Measurements from ENCODE around the gene CEP104. TPM values are rescaled to one million over a fixed set of nuclear protein-coding genes. Genes with fewer than 3 reads are reported as not detected.

The CEP104 gene
- total and polyA plus RNA-seq, 2 experiments from 2014 or later = 12.7 to 22.6 TPM

GRCh38 chr1:3852091-3852490 is 4.9 kb downstream of the CEP104 start:
- Histone ChIP-seq H4K20me1 (ENCODE audit: insufficient read depth, poor library complexity, severe bottlenecking) (peaks cover 11% of the 10 kb centered on the region), H3K4me3 (no peak overlapping the region), H3K27me3 (no peaks in the 10 kb centered on the region), H2AFZ (no peak overlapping the region), H3K27ac (no peak overlapping the region), H3K36me3 (replicated peaks; ENCODE audit: insufficient read depth, low read depth) (no peaks in the 10 kb centered on the region), H3K9me2 (replicated peaks; ENCODE audit: insufficient read depth) (no peaks in the 10 kb centered on the region), H3K79me2 (peaks cover 42% of the 10 kb centered on the region), H3K4me2 (no peak overlapping the region), H3K9me3 (ENCODE audit: low read depth) (no peaks in the 10 kb centered on the region), H3K4me1 (ENCODE audit: insufficient read depth) (peaks cover 7% of the 10 kb centered on the region)
- no peak for TF ChIP-seq CTCF (IDR thresholded peaks at IDR 0.05; ENCODE audit: poor library complexity)
- TF ChIP-seq EZH2 (IDR thresholded peaks at IDR 0.05; ENCODE audit: borderline replicate concordance) = no peak
- no peak for TF ChIP-seq EZH2phosphoT487 (IDR thresholded peaks at IDR 0.05; ENCODE audit: low read depth, severe bottlenecking, unreplicated experiment)
- DNase-seq (ENCODE audit: low spot score) = no peak
- 91% methylated on average over 12 of the region's 12 CpGs for WGBS (ENCODE audit: low lambda C conversion rate, missing lambda C conversion rate)

DNA sequence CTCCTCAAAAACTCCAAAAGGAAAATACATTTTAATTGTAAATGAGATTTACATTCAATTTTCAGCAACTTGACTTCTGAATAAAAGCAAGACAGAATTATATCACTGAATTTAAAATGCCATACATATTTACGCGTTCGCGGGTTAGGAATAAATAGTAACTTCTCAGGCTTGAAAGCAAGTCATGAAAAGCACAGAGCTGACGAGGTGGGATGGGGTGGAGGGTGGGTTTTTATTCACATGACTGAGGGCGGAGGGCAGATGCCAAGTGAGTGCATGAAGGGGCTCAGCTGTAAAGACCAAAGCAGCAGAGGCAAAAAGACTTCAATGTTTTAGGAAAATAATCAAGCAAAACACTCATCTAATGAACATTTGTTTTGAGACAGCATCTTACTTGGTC is 5.7 kb downstream of the CEP104 start:
- no peak overlapping the region for H3K4me2 ChIP-seq
- no peak for DNase-seq (ENCODE audit: low spot score)
- H3K9me2 ChIP-seq (replicated peaks; ENCODE audit: insufficient read depth) = no peaks in the 10 kb centered on the region
- no peak overlapping the region for H3K4me3 ChIP-seq
- H2AFZ ChIP-seq = no peak overlapping the region
- no peak overlapping the region for H3K27ac ChIP-seq
- peaks cover 40% of the 10 kb centered on the region for H3K79me2 ChIP-seq
- peaks cover 7% of the 10 kb centered on the region for H3K4me1 ChIP-seq (ENCODE audit: insufficient read depth)
- no peaks in the 10 kb centered on the region for H3K36me3 ChIP-seq (replicated peaks; ENCODE audit: insufficient read depth, low read depth)
- WGBS (ENCODE audit: low lambda C conversion rate, missing lambda C conversion rate) = 98% methylated on average over 6 of the region's 6 CpGs
- H4K20me1 ChIP-seq (ENCODE audit: insufficient read depth, poor library complexity, severe bottlenecking) = peaks cover 11% of the 10 kb centered on the region
- no peaks in the 10 kb centered on the region for H3K27me3 ChIP-seq
- no peaks in the 10 kb centered on the region for H3K9me3 ChIP-seq (ENCODE audit: low read depth)
- TF ChIP-seq EZH2 (IDR thresholded peaks at IDR 0.05; ENCODE audit: borderline replicate concordance) (no peak), CTCF (IDR thresholded peaks at IDR 0.05; ENCODE audit: poor library complexity) (no peak), EZH2phosphoT487 (IDR thresholded peaks at IDR 0.05; ENCODE audit: low read depth, severe bottlenecking, unreplicated experiment) (no peak)

GRCh38 chr1:3850857-3851256 is 6.2 kb downstream of the CEP104 start:
- 89% methylated on average over 12 of the region's 12 CpGs for WGBS (ENCODE audit: low lambda C conversion rate, missing lambda C conversion rate)
- Histone ChIP-seq H3K36me3 (replicated peaks; ENCODE audit: insufficient read depth, low read depth) (no peaks in the 10 kb centered on the region), H3K27ac (no peak overlapping the region), H3K4me1 (ENCODE audit: insufficient read depth) (peaks cover 3% of the 10 kb centered on the region), H3K27me3 (no peaks in the 10 kb centered on the region), H3K79me2 (peaks cover 36% of the 10 kb centered on the region), H4K20me1 (ENCODE audit: insufficient read depth, poor library complexity, severe bottlenecking) (peaks cover 8% of the 10 kb centered on the region), H3K9me2 (replicated peaks; ENCODE audit: insufficient read depth) (no peaks in the 10 kb centered on the region), H3K9me3 (ENCODE audit: low read depth) (no peaks in the 10 kb centered on the region), H2AFZ (no peak overlapping the region), H3K4me3 (no peak overlapping the region), H3K4me2 (no peak overlapping the region)
- no peak for TF ChIP-seq EZH2 (IDR thresholded peaks at IDR 0.05; ENCODE audit: borderline replicate concordance)
- DNase-seq (ENCODE audit: low spot score) = no peak

DNA sequence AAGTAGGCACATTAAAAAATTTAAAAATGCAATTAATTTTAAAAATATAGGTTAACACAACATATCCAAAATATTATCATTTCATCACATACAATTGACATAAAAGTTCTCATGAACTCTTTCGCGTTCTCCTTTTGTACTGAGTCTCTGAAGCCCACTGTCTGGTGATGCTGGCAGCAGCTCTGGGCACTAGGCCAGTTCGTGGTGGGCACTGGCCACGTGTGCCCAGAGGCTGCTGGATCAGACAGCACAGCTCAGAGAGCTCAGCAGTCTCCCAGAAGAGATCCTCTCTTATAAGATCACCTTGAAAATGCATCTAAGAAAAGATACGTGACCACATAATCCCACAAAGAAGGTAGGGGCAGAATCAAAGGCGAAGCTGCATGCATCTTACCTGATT is 9.9 kb downstream of the CEP104 start:
- no peak overlapping the region for H3K27ac ChIP-seq
- no peak for DNase-seq (ENCODE audit: low spot score)
- no peaks in the 10 kb centered on the region for H3K9me3 ChIP-seq (ENCODE audit: low read depth)
- H3K36me3 ChIP-seq (replicated peaks; ENCODE audit: insufficient read depth, low read depth) = no peaks in the 10 kb centered on the region
- 97% methylated on average over 6 of the region's 6 CpGs for WGBS (ENCODE audit: low lambda C conversion rate, missing lambda C conversion rate)
- no peak overlapping the region for H3K4me2 ChIP-seq
- no peaks in the 10 kb centered on the region for H3K9me2 ChIP-seq (replicated peaks; ENCODE audit: insufficient read depth)
- H3K79me2 ChIP-seq = no peaks in the 10 kb centered on the region
- H4K20me1 ChIP-seq (ENCODE audit: insufficient read depth, poor library complexity, severe bottlenecking) = no peaks in the 10 kb centered on the region
- no peak overlapping the region for H2AFZ ChIP-seq
- no peaks in the 10 kb centered on the region for H3K27me3 ChIP-seq
- no peak overlapping the region for H3K4me3 ChIP-seq
- no peaks in the 10 kb centered on the region for H3K4me1 ChIP-seq (ENCODE audit: insufficient read depth)
- no peak for TF ChIP-seq CTCF (IDR thresholded peaks at IDR 0.05; ENCODE audit: poor library complexity)
- no peak for TF ChIP-seq EZH2phosphoT487 (IDR thresholded peaks at IDR 0.05; ENCODE audit: low read depth, severe bottlenecking, unreplicated experiment)
- TF ChIP-seq EZH2 (IDR thresholded peaks at IDR 0.05; ENCODE audit: borderline replicate concordance) = no peak
